Fibroblast of lung (primary cell): ENCODE measurements around the gene PDZD2. TPM values are rescaled to one million over a fixed set of nuclear protein-coding genes. Genes with fewer than 3 reads are reported as not detected.

Experiments used
- DNase-seq, 2 donors: peaks; one replicate each; pipeline versions ENCODE4 v3.0.0 to v3.0.0-alpha.2; 2010; ENCODE audit warnings: low read depth in 2 of 2
- H2AFZ ChIP-seq: 2 replicates; pipeline ENCODE4 v1.5.1; 2012; ENCODE audit warnings: low read length, control low read depth, inconsistent platforms
- H3K27ac ChIP-seq: 2 replicates; pipeline ENCODE4 v1.5.1; 2011; ENCODE audit warnings: low read length, control low read depth; ENCODE audit not compliant: insufficient read depth
- H3K27me3 ChIP-seq: 2 replicates; pipeline ENCODE4 v1.5.1; 2011; ENCODE audit warnings: mild to moderate bottlenecking, low read length; ENCODE audit not compliant: control insufficient read depth, insufficient read depth
- H3K36me3 ChIP-seq: 2 replicates; pipeline ENCODE4 v1.5.1; 2011; ENCODE audit warnings: low read length; ENCODE audit not compliant: control insufficient read depth, insufficient read depth
- H3K4me1 ChIP-seq: 2 replicates; pipeline ENCODE4 v1.5.1; 2011; ENCODE audit warnings: low read length; ENCODE audit not compliant: control insufficient read depth, insufficient read depth; ENCODE audit errors: extremely low read depth
- H3K4me2 ChIP-seq: 2 replicates; pipeline ENCODE4 v1.5.1; 2011; ENCODE audit warnings: low read length, control low read depth; ENCODE audit not compliant: insufficient read depth; ENCODE audit errors: extremely low read depth
- H3K4me3 ChIP-seq, 4 experiments: fragments of 200-600 bp in 1 of 4; sonication (generic) in 1 of 4; replicated peaks in 1 of 4; 2 replicates each; pipeline ENCODE4 v1.5.1; 2011 to 2016; ENCODE audit warnings: low read length in 4 of 4, low read depth in 3 of 4, mild to moderate bottlenecking in 3 of 4, control low read depth in 2 of 4, inconsistent platforms in 1 of 4, mixed read lengths in 1 of 4; ENCODE audit not compliant: insufficient read depth in 1 of 4; ENCODE audit errors: control extremely low read depth in 1 of 4
- H3K79me2 ChIP-seq: 2 replicates; pipeline ENCODE4 v1.5.1; 2012; ENCODE audit warnings: mild to moderate bottlenecking, low read length, inconsistent platforms; ENCODE audit not compliant: control insufficient read depth, insufficient read depth
- H3K9ac ChIP-seq: 2 replicates; pipeline ENCODE4 v1.5.1; 2011; ENCODE audit warnings: mild to moderate bottlenecking, low read length, control low read depth; ENCODE audit not compliant: insufficient read depth
- H3K9me3 ChIP-seq: 2 replicates; pipeline ENCODE4 v1.5.1; 2012; ENCODE audit warnings: low read depth, low read length; ENCODE audit not compliant: control insufficient read depth, insufficient read depth
- H4K20me1 ChIP-seq: 2 replicates; pipeline ENCODE4 v1.5.1; 2011; ENCODE audit warnings: low read length; ENCODE audit not compliant: control insufficient read depth, insufficient read depth; ENCODE audit errors: extremely low read depth
- CTCF ChIP-seq, 2 donors: IDR thresholded peaks in 1 of 2; conservative IDR thresholded peaks in 1 of 2; 1 replicate in 1 of 2; 2 replicates in 1 of 2; pipeline ENCODE4 v1.5.1; 2011 to 2012; ENCODE audit warnings: low read length in 2 of 2, control low read depth in 1 of 2, inconsistent platforms in 1 of 2, low read depth in 1 of 2, mild to moderate bottlenecking in 1 of 2
- EZH2 ChIP-seq: IDR thresholded peaks from 2 replicates; pipeline ENCODE4 v1.5.1; 2012; ENCODE audit warnings: low read length, control low read depth, mild to moderate bottlenecking; ENCODE audit errors: missing control alignments
- polyA plus RNA-seq, 2 donors: library from polyadenylated mRNA; depleted of rRNA in 1 of 2; stranded (reverse) in 1 of 2; unstranded in 1 of 2; fragments of >200 nt; gene quantifications; 2 replicates each; pipeline ENCODE4 v1.2.1, GENCODE V29; 2011 to 2012; ENCODE audit warnings: missing spikeins in 1 of 2
- total RNA-seq: library from RNA; depleted of rRNA; stranded (reverse); fragments of >200 nt; gene quantifications from 2 replicates; pipeline ENCODE4 v1.2.1, GENCODE V29; 2014

PDZD2 gene
- total and polyA plus RNA-seq, 2 donors (not counting 1 experiment from before 2014, with no cell fraction given), result 0.33 to 0.40 TPM

GRCh38 chr5:31786090-31786631, 147.2 kb downstream of the PDZD2 start:
- H3K4me2 ChIP-seq, result no peak overlapping the region
- no peak overlapping the region for H3K27ac ChIP-seq
- no peak for TF ChIP-seq CTCF (conservative IDR thresholded peaks at IDR 0.05 in 1 of 2, IDR thresholded peaks at IDR 0.05 in 1 of 2; ENCODE audit: low read depth in 1 of 2, low read length in 2 of 2)
- TF ChIP-seq EZH2, result no peak
- no peaks in the 10 kb centered on the region for H4K20me1 ChIP-seq
- H3K79me2 ChIP-seq, result no peaks in the 10 kb centered on the region
- no peak for DNase-seq
- H3K4me1 ChIP-seq, result no peaks in the 10 kb centered on the region
- H3K4me3 ChIP-seq, result no peak overlapping the region
- H3K36me3 ChIP-seq, result no peaks in the 10 kb centered on the region
- H3K27me3 ChIP-seq, result peaks cover 2% of the 10 kb centered on the region
- H3K9ac ChIP-seq, result no peak overlapping the region
- no peaks in the 10 kb centered on the region for H3K9me3 ChIP-seq
- no peak overlapping the region for H2AFZ ChIP-seq

GRCh38 chr5:31794009-31794408, 155.1 kb downstream of the PDZD2 start:
- Histone ChIP-seq H3K4me2 (no peak overlapping the region), H3K27me3 (no peaks in the 10 kb centered on the region), H3K9me3 (no peaks in the 10 kb centered on the region), H3K36me3 (no peaks in the 10 kb centered on the region), H3K4me3 (no peak overlapping the region), H3K79me2 (no peaks in the 10 kb centered on the region), H3K4me1 (no peaks in the 10 kb centered on the region), H3K9ac (no peak overlapping the region), H3K27ac (no peak overlapping the region), H2AFZ (no peak overlapping the region), H4K20me1 (no peaks in the 10 kb centered on the region)
- DNase-seq, result no peak
- no peak for TF ChIP-seq CTCF (conservative IDR thresholded peaks at IDR 0.05 in 1 of 2, IDR thresholded peaks at IDR 0.05 in 1 of 2; ENCODE audit: low read depth in 1 of 2, low read length in 2 of 2)
- TF ChIP-seq EZH2, result no peak

GRCh38 chr5:31798168-31798567, 159.2 kb downstream of the PDZD2 start:
- Histone ChIP-seq H3K27me3 (peaks cover 6% of the 10 kb centered on the region), H4K20me1 (no peaks in the 10 kb centered on the region), H3K4me3 (no peak overlapping the region), H3K4me1 (no peaks in the 10 kb centered on the region), H3K36me3 (no peaks in the 10 kb centered on the region), H3K9me3 (no peaks in the 10 kb centered on the region), H3K27ac (no peak overlapping the region), H3K9ac (no peak overlapping the region), H3K79me2 (no peaks in the 10 kb centered on the region), H2AFZ (no peak overlapping the region), H3K4me2 (no peak overlapping the region)
- DNase-seq, result no peak
- TF ChIP-seq EZH2, result no peak
- no peak for TF ChIP-seq CTCF (conservative IDR thresholded peaks at IDR 0.05 in 1 of 2, IDR thresholded peaks at IDR 0.05 in 1 of 2; ENCODE audit: low read depth in 1 of 2, low read length in 2 of 2)
